Mesendoderm (in vitro differentiated cells): ENCODE data around the gene GRB2.
A peak's percentile ranks its signal among the peaks of the same experiment; 100 is the strongest.

Experiments
- DNase-seq: peaks from one replicate; pipeline ENCODE4 v3.0.0; 2013
- H2AK5ac ChIP-seq: 2 replicates; pipeline ENCODE4 v1.6.1; 2013; ENCODE audit warnings: low read length, inconsistent platforms
- H2BK120ac ChIP-seq: 2 replicates; pipeline ENCODE4 v1.6.1; 2013; ENCODE audit warnings: low read depth, mild to moderate bottlenecking, low read length, moderate library complexity, mixed read lengths
- H2BK15ac ChIP-seq: replicated peaks from 2 replicates; pipeline ENCODE4 v1.6.1; 2013; ENCODE audit warnings: low read depth, mild to moderate bottlenecking, moderate library complexity
- H2BK5ac ChIP-seq: 2 replicates; pipeline ENCODE4 v1.6.1; 2013; ENCODE audit warnings: low read length, inconsistent platforms
- H3K18ac ChIP-seq: 2 replicates; pipeline ENCODE4 v1.6.1; 2013; ENCODE audit warnings: mild to moderate bottlenecking, low read length, mixed read lengths
- H3K23ac ChIP-seq: one replicate; pipeline ENCODE4 v1.6.1; 2013; ENCODE audit warnings: low read length
- H3K27ac ChIP-seq: 2 replicates; pipeline ENCODE4 v1.5.1; 2013; ENCODE audit warnings: low read depth, mild to moderate bottlenecking, inconsistent platforms, low read length, moderate library complexity
- H3K27me3 ChIP-seq: 2 replicates; pipeline ENCODE4 v1.6.1; 2013; ENCODE audit warnings: low read length, control low read depth, mild to moderate bottlenecking, inconsistent platforms; ENCODE audit not compliant: insufficient read depth, poor library complexity
- H3K36me3 ChIP-seq: 2 replicates; pipeline ENCODE4 v1.6.1; 2013; ENCODE audit warnings: low read length, inconsistent platforms; ENCODE audit not compliant: control insufficient read depth, insufficient read depth
- H3K4ac ChIP-seq: one replicate; pipeline ENCODE4 v1.6.1; 2013; ENCODE audit warnings: low read depth, mild to moderate bottlenecking, low read length, moderate library complexity
- H3K4me1 ChIP-seq: 2 replicates; pipeline ENCODE4 v1.6.1; 2013; ENCODE audit warnings: low read depth, low read length, inconsistent platforms; ENCODE audit not compliant: control insufficient read depth
- H3K4me2 ChIP-seq: 2 replicates; pipeline ENCODE4 v1.6.1; 2013; ENCODE audit warnings: low read length
- H3K4me3 ChIP-seq: 2 replicates; pipeline ENCODE4 v1.5.1; 2013; ENCODE audit warnings: mild to moderate bottlenecking, low read length
- H3K56ac ChIP-seq: one replicate; pipeline ENCODE4 v1.6.1; 2013; ENCODE audit warnings: low read length
- H3K79me1 ChIP-seq: 2 replicates; pipeline ENCODE4 v1.6.1; 2013; ENCODE audit warnings: low read length, inconsistent platforms
- H3K79me2 ChIP-seq: 2 replicates; pipeline ENCODE4 v1.6.1; 2013; ENCODE audit warnings: mild to moderate bottlenecking, low read length; ENCODE audit not compliant: control insufficient read depth, insufficient read depth
- H3K9ac ChIP-seq: 2 replicates; pipeline ENCODE4 v1.6.1; 2013; ENCODE audit warnings: low read length, inconsistent platforms
- H4K5ac ChIP-seq: one replicate; pipeline ENCODE4 v1.6.1; 2013; ENCODE audit warnings: low read length
- H4K8ac ChIP-seq: one replicate; pipeline ENCODE4 v1.6.1; 2013; ENCODE audit warnings: low read depth, mild to moderate bottlenecking, control low read depth, low read length, moderate library complexity
- WGBS: extraction: QIAGEN DNeasy Blood & Tissue Kit; methylation state at CpG from one replicate; pipeline ENCODE4 v1.1.7; 2013; ENCODE audit warnings: low lambda C conversion rate, missing lambda C conversion rate; ENCODE audit not compliant: insufficient coverage; ENCODE audit errors: extremely low coverage; 5-methylcytosine and 5-hydroxymethylcytosine counted together

Gene GRB2

DNA sequence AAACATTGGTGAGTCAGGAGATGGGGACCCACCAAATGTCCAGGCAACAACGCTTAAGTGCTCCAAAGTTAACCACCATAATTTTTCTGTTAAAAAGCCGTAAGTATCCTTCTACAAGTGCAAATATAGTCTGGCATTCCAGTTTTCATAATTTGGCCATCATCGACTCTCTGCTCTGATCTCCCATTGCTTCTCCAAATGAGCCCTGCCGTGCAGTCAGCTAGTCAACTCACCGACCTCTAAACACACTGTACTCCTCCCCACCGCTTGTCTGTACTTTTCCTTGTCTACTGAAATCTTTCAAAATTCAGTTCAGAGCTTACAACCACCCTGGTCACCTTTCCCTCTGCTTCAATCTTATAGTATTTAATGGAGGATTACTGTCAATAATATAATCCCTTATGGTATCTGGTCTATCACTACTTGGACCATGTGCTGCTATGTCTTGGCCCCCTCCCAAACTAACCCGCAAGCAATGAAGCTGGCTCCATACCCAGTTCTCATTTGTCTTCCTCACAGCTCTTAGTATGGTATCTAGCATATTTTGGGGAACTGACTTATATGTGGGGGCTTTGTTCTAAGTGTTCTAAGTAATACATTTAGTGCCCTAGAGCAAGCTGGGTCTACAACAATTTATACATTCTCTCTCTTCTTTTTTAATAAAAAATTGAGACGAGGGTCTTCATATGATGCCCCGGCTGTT is 63.5 kb downstream of the GRB2 start:
- Histone ChIP-seq H3K9ac (no peak overlapping the region), H2BK5ac (no peak overlapping the region), H3K36me3 (no peaks in the 10 kb centered on the region), H3K27ac (no peak overlapping the region), H3K23ac (no peak overlapping the region), H3K4me1 (peaks cover 12% of the 10 kb centered on the region), H3K79me1 (peaks cover 12% of the 10 kb centered on the region), H4K8ac (no peak overlapping the region), H3K27me3 (no peaks in the 10 kb centered on the region), H3K4ac (no peak overlapping the region), H2BK15ac (no peak overlapping the region), H4K5ac (no peak overlapping the region), H3K4me2 (no peak overlapping the region), H3K4me3 (no peak overlapping the region), H3K18ac (no peak overlapping the region), H2AK5ac (no peak overlapping the region), H3K56ac (no peak overlapping the region), H2BK120ac (no peak overlapping the region), H3K79me2 (peaks cover 23% of the 10 kb centered on the region)
- WGBS: no CpG with 5 or more reads among the region's 9 CpGs
- no peak for DNase-seq

DNA sequence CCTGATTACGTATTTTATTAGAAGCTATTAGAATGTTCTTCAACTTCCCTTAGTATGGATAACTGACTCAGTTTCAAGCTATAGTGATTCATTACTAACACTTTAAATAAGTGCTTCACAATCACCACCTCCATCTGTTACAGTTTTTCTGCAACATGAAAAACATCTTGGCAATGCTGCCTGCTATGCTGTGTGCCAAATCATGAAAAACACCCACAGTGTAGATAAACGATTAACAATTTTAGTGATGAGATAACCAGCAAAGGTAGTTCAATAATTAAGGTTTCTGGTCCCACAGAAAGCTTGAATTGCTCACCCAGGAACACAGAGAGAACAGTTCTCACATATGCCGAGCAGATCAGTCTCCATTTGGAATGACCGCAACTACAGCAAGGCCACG is 64.8 kb downstream of the GRB2 start:
- no peak for DNase-seq
- no CpG with 5 or more reads among the region's 5 CpGs for WGBS
- Histone ChIP-seq H3K4me2 (no peak overlapping the region), H2AK5ac (no peak overlapping the region), H3K23ac (no peak overlapping the region), H4K5ac (no peak overlapping the region), H3K18ac (no peak overlapping the region), H3K9ac (no peak overlapping the region), H3K4me1 (peaks cover 16% of the 10 kb centered on the region), H2BK15ac (no peak overlapping the region), H3K79me1 (peaks cover 14% of the 10 kb centered on the region), H4K8ac (no peak overlapping the region), H2BK120ac (no peak overlapping the region), H2BK5ac (no peak overlapping the region), H3K4ac (no peak overlapping the region), H3K56ac (no peak overlapping the region), H3K27me3 (no peaks in the 10 kb centered on the region), H3K27ac (no peak overlapping the region), H3K4me3 (no peak overlapping the region), H3K36me3 (no peaks in the 10 kb centered on the region), H3K79me2 (peaks cover 26% of the 10 kb centered on the region)

DNA sequence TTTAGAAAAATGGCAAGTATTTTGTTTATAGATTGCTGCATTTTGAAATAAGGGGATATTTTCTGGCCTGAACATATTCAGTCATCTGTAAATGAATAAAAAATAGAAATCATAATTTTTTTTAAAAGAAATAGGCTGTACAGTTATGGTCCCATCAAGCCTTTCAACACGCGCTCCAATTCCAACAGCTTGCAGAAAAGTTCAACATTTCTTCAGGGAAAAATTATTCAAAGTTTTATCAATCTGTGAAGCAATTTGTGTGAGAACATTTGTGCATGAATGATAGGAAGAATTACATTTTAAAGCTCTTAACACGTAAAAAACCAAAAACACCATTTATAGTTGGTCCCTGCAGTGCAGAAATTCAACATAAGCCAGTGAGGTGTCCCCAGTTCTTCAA is 65.5 kb downstream of the GRB2 start:
- Histone ChIP-seq H3K4me3 (no peak overlapping the region), H4K8ac (no peak overlapping the region), H3K4me2 (no peak overlapping the region), H3K27ac (no peak overlapping the region), H3K4ac (no peak overlapping the region), H3K79me2 (peaks cover 26% of the 10 kb centered on the region), H2BK15ac (no peak overlapping the region), H3K36me3 (no peaks in the 10 kb centered on the region), H2BK120ac (no peak overlapping the region), H3K4me1 (peaks cover 14% of the 10 kb centered on the region), H2BK5ac (no peak overlapping the region), H3K79me1 (peaks cover 12% of the 10 kb centered on the region), H4K5ac (no peak overlapping the region), H3K23ac (no peak overlapping the region), H3K9ac (no peak overlapping the region), H3K56ac (no peak overlapping the region), H3K27me3 (no peaks in the 10 kb centered on the region), H3K18ac (no peak overlapping the region), H2AK5ac (no peak overlapping the region)
- WGBS: no CpG with 5 or more reads among the region's 3 CpGs
- DNase-seq: no peak

DNA sequence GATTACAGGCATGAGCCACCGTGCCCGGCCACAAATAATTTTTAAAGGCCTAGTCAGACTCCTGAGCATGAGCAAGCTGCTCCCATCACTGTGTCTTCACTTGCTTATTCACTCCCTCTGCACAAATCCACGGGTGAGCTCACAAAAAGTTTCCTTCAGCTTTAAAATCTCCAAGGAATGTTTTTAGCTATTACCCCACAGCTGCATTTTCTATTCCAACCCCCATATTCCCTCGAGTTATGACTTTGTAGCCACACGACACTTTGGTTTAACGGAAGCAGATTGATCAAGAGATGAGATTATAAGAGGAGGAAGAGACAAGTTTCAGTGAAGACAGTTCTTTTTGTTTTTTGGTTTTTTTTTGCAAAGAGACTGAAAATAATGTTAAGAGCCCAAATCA is 67.1 kb downstream of the GRB2 start:
- H3K4me3 ChIP-seq: no peak overlapping the region
- no peak overlapping the region for H3K9ac ChIP-seq
- no peak overlapping the region for H3K4me2 ChIP-seq
- H2BK15ac ChIP-seq: no peak overlapping the region
- no peak overlapping the region for H3K4ac ChIP-seq
- peaks cover 18% of the 10 kb centered on the region for H3K79me1 ChIP-seq
- H2AK5ac ChIP-seq: no peak overlapping the region
- no peak overlapping the region for H3K23ac ChIP-seq
- H3K27me3 ChIP-seq: no peaks in the 10 kb centered on the region
- H3K4me1 ChIP-seq: peaks cover 14% of the 10 kb centered on the region
- no CpG with 5 or more reads among the region's 6 CpGs for WGBS
- no peaks in the 10 kb centered on the region for H3K36me3 ChIP-seq
- H2BK120ac ChIP-seq: no peak overlapping the region
- H2BK5ac ChIP-seq: no peak overlapping the region
- no peak overlapping the region for H3K18ac ChIP-seq
- H3K27ac ChIP-seq: no peak overlapping the region
- DNase-seq: no peak
- H3K56ac ChIP-seq: no peak overlapping the region
- H3K79me2 ChIP-seq: peaks cover 24% of the 10 kb centered on the region
- H4K5ac ChIP-seq: no peak overlapping the region
- no peak overlapping the region for H4K8ac ChIP-seq

DNA sequence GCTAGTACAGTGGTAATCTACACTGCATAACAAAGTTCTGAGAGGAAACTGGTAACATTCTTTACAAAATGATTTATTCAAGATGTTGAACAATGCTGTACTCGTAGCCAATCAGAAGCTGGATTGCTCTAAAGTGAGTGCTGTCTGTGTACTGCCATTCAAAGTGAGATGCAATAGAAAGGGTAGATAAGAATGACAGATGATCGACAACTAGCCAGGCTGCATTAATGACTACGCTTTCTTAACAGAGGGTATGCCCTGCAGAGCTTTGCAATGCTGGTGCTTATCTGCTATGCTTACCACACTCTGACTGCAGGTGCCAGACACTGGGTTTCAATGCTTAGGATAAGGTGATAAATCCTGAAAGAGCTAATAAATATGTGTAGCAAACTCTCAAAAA is 70.2 kb downstream of the GRB2 start:
- no peak overlapping the region for H3K23ac ChIP-seq
- H3K4me2 ChIP-seq: no peak overlapping the region
- no peak overlapping the region for H2BK15ac ChIP-seq
- no peak overlapping the region for H3K9ac ChIP-seq
- H3K18ac ChIP-seq: no peak overlapping the region
- no peak overlapping the region for H2BK120ac ChIP-seq
- H3K79me2 ChIP-seq: peaks cover 20% of the 10 kb centered on the region
- peaks cover 15% of the 10 kb centered on the region for H3K79me1 ChIP-seq
- no peak overlapping the region for H4K8ac ChIP-seq
- peaks cover 2% of the 10 kb centered on the region for H3K36me3 ChIP-seq
- no peak overlapping the region for H4K5ac ChIP-seq
- no CpG with 5 or more reads among the region's 3 CpGs for WGBS
- peak; percentile 85 for DNase-seq
- H2BK5ac ChIP-seq: no peak overlapping the region
- no peak overlapping the region for H3K4ac ChIP-seq
- peaks cover 6% of the 10 kb centered on the region for H3K4me1 ChIP-seq
- no peak overlapping the region for H3K56ac ChIP-seq
- H2AK5ac ChIP-seq: no peak overlapping the region
- peak overlapping the region; percentile 9 for H3K27ac ChIP-seq
- H3K27me3 ChIP-seq: no peaks in the 10 kb centered on the region
- H3K4me3 ChIP-seq: no peak overlapping the region

DNA sequence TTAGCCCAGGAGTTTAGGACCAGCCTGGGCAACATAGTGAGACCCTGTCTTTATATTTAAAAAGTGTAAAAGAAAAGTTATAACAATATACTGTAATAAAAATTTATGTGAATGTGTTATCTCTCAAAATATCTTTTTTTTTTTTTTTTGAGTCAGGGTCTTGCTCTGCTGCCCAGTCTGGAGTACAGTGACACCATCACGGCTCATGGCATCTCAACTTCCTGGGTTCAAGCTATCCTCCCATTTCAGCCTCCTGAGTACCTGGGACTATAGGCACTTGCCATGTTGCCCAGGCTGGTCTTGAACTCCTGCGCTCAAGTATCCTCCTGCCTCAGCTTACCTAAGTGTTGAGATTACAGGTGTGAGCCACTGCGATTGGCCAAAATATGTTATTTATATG is 70.8 kb downstream of the GRB2 start:
- Histone ChIP-seq H4K5ac (no peak overlapping the region), H3K79me2 (peaks cover 20% of the 10 kb centered on the region), H3K4ac (peak overlapping the region; percentile 45), H3K79me1 (peaks cover 15% of the 10 kb centered on the region), H3K4me1 (peaks cover 6% of the 10 kb centered on the region), H3K36me3 (peaks cover 2% of the 10 kb centered on the region), H2BK120ac (no peak overlapping the region), H3K18ac (no peak overlapping the region), H2BK15ac (no peak overlapping the region), H3K9ac (no peak overlapping the region), H3K27me3 (no peaks in the 10 kb centered on the region), H3K4me2 (no peak overlapping the region), H3K23ac (no peak overlapping the region), H2BK5ac (no peak overlapping the region), H3K27ac (peak overlapping the region; percentile 9), H4K8ac (no peak overlapping the region), H3K4me3 (no peak overlapping the region), H3K56ac (no peak overlapping the region), H2AK5ac (no peak overlapping the region)
- no CpG with 5 or more reads among the region's 3 CpGs for WGBS
- DNase-seq: no peak
